Right forelimb (tissue), 1 donor: ENCODE measurements around the gene P2RY10.
"Not testable (repeated sequence)": the region's sequence is repeated elsewhere in the genome, so short reads cannot be mapped to it uniquely, and the experiment has no call there.

ENCODE experiments used
- DNase-seq: peaks from one replicate; pipeline ENCODE4 v3.0.0-alpha.2; 2018

Gene P2RY10

GRCh38 chrX:78945186-78945912 is at the start of gene P2RY10:
P2RY10 (plus strand) TSS chrX:78945391; CDS start chrX:78960521, 15,130 bp downstream.
- DNase-seq, result no peak

GRCh38 chrX:78922754-78923153 is 22.4 kb upstream of the P2RY10 start:
- DNase-seq, result no peak

- no peak for DNase-seq
These were observed 21.8 kb upstream of the P2RY10 start for GRCh38 chrX:78923198-78924015.

GRCh38 chrX:78931814-78932213 is 13.4 kb upstream of the P2RY10 start:
- DNase-seq, result no peak

GRCh38 chrX:78934866-78935265 is 10.3 kb upstream of the P2RY10 start:
- no peak for DNase-seq

GRCh38 chrX:78944351-78944750 is 840 bp upstream of the P2RY10 start:
- no peak for DNase-seq

GRCh38 chrX:78946178-78946931 is 1.2 kb downstream of the P2RY10 start:
- DNase-seq, result no peak

- DNase-seq, result no peak
These were observed 5.0 kb downstream of the P2RY10 start for GRCh38 chrX:78950009-78950835.

GRCh38 chrX:78957049-78957767 is 12.0 kb downstream of the P2RY10 start:
- DNase-seq, result no peak

- no peak for DNase-seq
These were observed 12.6 kb downstream of the P2RY10 start for GRCh38 chrX:78957768-78958130.

GRCh38 chrX:78958419-78959116 is 13.4 kb downstream of the P2RY10 start:
- DNase-seq, result no peak

GRCh38 chrX:78960888-78961287 is 15.7 kb downstream of the P2RY10 start:
- DNase-seq, result no peak

- DNase-seq, result no peak
These were observed 19.4 kb downstream of the P2RY10 start for GRCh38 chrX:78964598-78964997.

- DNase-seq, result no peak
These were observed 34.7 kb downstream of the P2RY10 start for GRCh38 chrX:78979789-78980464.

- DNase-seq, result no peak
These were observed 44.2 kb downstream of the P2RY10 start for GRCh38 chrX:78989349-78989748.

- no peak for DNase-seq
These were observed 52.8 kb downstream of the P2RY10 start for GRCh38 chrX:78997870-78998558.

- DNase-seq, result not testable (repeated sequence)
These were observed 62.3 kb downstream of the P2RY10 start for GRCh38 chrX:79007540-79007939.
